Trophoblast cell (in vitro differentiated cells and primary cell): ENCODE data around the gene ZFP69B.

ENCODE experiments used
- DNase-seq, 2 donors: peaks; one replicate each; pipeline ENCODE4 v3.0.0-alpha.2; 2016
- H2AFZ ChIP-seq: 2 replicates; pipeline ENCODE4 v1.6.1; 2013; ENCODE audit warnings: low read length, moderate library complexity, mild to moderate bottlenecking; ENCODE audit not compliant: insufficient read depth, poor library complexity
- H2AK5ac ChIP-seq: 2 replicates; pipeline ENCODE4 v1.6.1; 2013; ENCODE audit warnings: mild to moderate bottlenecking, low read length
- H2BK120ac ChIP-seq: 2 replicates; pipeline ENCODE4 v1.6.1; 2013; ENCODE audit warnings: low read length, mild to moderate bottlenecking, moderate library complexity; ENCODE audit not compliant: insufficient read depth, poor library complexity
- H2BK12ac ChIP-seq: 2 replicates; pipeline ENCODE4 v1.6.1; 2013; ENCODE audit warnings: mild to moderate bottlenecking, low read length, moderate library complexity
- H2BK5ac ChIP-seq: 2 replicates; pipeline ENCODE4 v1.6.1; 2013; ENCODE audit warnings: low read length, low read depth, moderate library complexity, mild to moderate bottlenecking; ENCODE audit not compliant: poor library complexity
- H3K14ac ChIP-seq: 2 replicates; pipeline ENCODE4 v1.6.1; 2013; ENCODE audit warnings: mild to moderate bottlenecking, low read length
- H3K18ac ChIP-seq: 2 replicates; pipeline ENCODE4 v1.6.1; 2013; ENCODE audit warnings: mild to moderate bottlenecking, low read length
- H3K23ac ChIP-seq: 2 replicates; pipeline ENCODE4 v1.6.1; 2013; ENCODE audit warnings: low read length
- H3K27ac ChIP-seq: 2 replicates; pipeline ENCODE4 v1.5.1; 2013; ENCODE audit warnings: low read depth, mild to moderate bottlenecking, inconsistent platforms, low read length, moderate library complexity
- H3K27me3 ChIP-seq: 2 replicates; pipeline ENCODE4 v1.6.1; 2013; ENCODE audit warnings: inconsistent platforms, mild to moderate bottlenecking, low read length, moderate library complexity; ENCODE audit not compliant: insufficient read depth
- H3K36me3 ChIP-seq, 2 experiments: 1 replicate in 1 of 2; 2 replicates in 1 of 2; pipeline ENCODE4 v1.6.1; 2013; ENCODE audit warnings: low read length in 2 of 2, mild to moderate bottlenecking in 2 of 2, moderate library complexity in 1 of 2; ENCODE audit not compliant: insufficient read depth in 2 of 2, control insufficient read depth in 1 of 2
- H3K4ac ChIP-seq: 2 replicates; pipeline ENCODE4 v1.6.1; 2013; ENCODE audit warnings: low read depth, mild to moderate bottlenecking, low read length, moderate library complexity
- H3K4me1 ChIP-seq, 2 experiments: 1 replicate in 1 of 2; 2 replicates in 1 of 2; pipeline ENCODE4 v1.6.1; 2013; ENCODE audit warnings: low read length in 2 of 2, mild to moderate bottlenecking in 2 of 2, moderate library complexity in 1 of 2; ENCODE audit not compliant: insufficient read depth in 2 of 2, control insufficient read depth in 1 of 2
- H3K4me2 ChIP-seq: 2 replicates; pipeline ENCODE4 v1.6.1; 2013; ENCODE audit warnings: inconsistent platforms, mild to moderate bottlenecking, low read length, moderate library complexity
- H3K4me3 ChIP-seq: 2 replicates; pipeline ENCODE4 v1.5.1; 2013; ENCODE audit warnings: mild to moderate bottlenecking, low read depth, low read length, inconsistent platforms
- H3K79me1 ChIP-seq: one replicate; pipeline ENCODE4 v1.6.1; 2013; ENCODE audit warnings: low read length
- H3K79me2 ChIP-seq: 2 replicates; pipeline ENCODE4 v1.6.1; 2013; ENCODE audit warnings: low read length, mild to moderate bottlenecking; ENCODE audit not compliant: control insufficient read depth, insufficient read depth, poor library complexity
- H3K9ac ChIP-seq: 2 replicates; pipeline ENCODE4 v1.6.1; 2013; ENCODE audit warnings: mild to moderate bottlenecking, low read length
- H3K9me3 ChIP-seq: 2 replicates; pipeline ENCODE4 v1.6.1; 2013; ENCODE audit warnings: low read depth, mild to moderate bottlenecking, control low read depth, inconsistent platforms, low read length; ENCODE audit not compliant: insufficient read depth
- H4K12ac ChIP-seq: 2 replicates; pipeline ENCODE4 v1.6.1; 2013; ENCODE audit warnings: low read depth, mild to moderate bottlenecking, low read length, moderate library complexity
- H4K8ac ChIP-seq: 2 replicates; pipeline ENCODE4 v1.6.1; 2013; ENCODE audit warnings: low read depth, mild to moderate bottlenecking, low read length, moderate library complexity
- H4K91ac ChIP-seq: one replicate; pipeline ENCODE4 v1.6.1; 2013; ENCODE audit warnings: low read depth, mild to moderate bottlenecking, low read length, moderate library complexity
- WGBS: extraction: QIAGEN DNeasy Blood & Tissue Kit; methylation state at CpG from one replicate; pipeline ENCODE4 v1.1.7; 2013; ENCODE audit warnings: missing lambda C conversion rate; ENCODE audit not compliant: insufficient read length, insufficient coverage; ENCODE audit errors: extremely low coverage; 5-methylcytosine and 5-hydroxymethylcytosine counted together

ZFP69B gene

GRCh38 chr1:40438391-40439015, 11.8 kb upstream of the ZFP69B start:
- H3K4me2 ChIP-seq: no peak overlapping the region
- H2AK5ac ChIP-seq: no peak overlapping the region
- no CpG with 5 or more reads among the region's 3 CpGs for WGBS
- H3K27me3 ChIP-seq: no peaks in the 10 kb centered on the region
- H3K79me2 ChIP-seq: no peaks in the 10 kb centered on the region
- H3K23ac ChIP-seq: no peak overlapping the region
- H3K9me3 ChIP-seq: no peaks in the 10 kb centered on the region
- H4K8ac ChIP-seq: no peak overlapping the region
- no peaks in the 10 kb centered on the region for H3K79me1 ChIP-seq
- H2AFZ ChIP-seq: no peak overlapping the region
- no peak overlapping the region for H3K18ac ChIP-seq
- H3K4ac ChIP-seq: no peak overlapping the region
- peak; percentile 16 to 62 for DNase-seq
- H4K91ac ChIP-seq: no peak overlapping the region
- no peak overlapping the region for H3K9ac ChIP-seq
- no peak overlapping the region for H3K4me3 ChIP-seq
- H4K12ac ChIP-seq: no peak overlapping the region
- no peak overlapping the region for H2BK5ac ChIP-seq
- no peaks in the 10 kb centered on the region for H3K4me1 ChIP-seq
- no peak overlapping the region for H3K14ac ChIP-seq
- no peak overlapping the region for H2BK120ac ChIP-seq
- no peak overlapping the region for H2BK12ac ChIP-seq
- H3K27ac ChIP-seq: no peak overlapping the region
- H3K36me3 ChIP-seq: no peaks in the 10 kb centered on the region

DNA sequence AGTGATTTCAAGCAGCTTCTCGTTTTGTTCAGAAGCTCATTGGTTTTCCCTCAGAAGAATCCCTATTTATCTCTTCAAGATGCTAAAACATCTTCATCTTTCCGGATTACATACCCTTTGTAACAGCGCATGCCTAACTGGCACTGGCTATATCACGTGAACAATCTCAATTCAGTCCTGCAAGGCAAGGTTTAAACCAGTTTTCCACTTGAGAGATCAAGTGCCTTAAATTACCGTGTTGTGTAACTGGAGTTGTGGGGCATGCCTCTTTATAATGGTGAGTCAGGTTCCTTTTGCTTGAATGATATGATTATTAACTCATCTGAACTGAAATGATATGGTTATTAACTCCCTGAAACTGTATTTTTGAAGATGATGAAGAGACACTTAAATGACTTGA, 11.0 kb upstream of the ZFP69B start:
- no peaks in the 10 kb centered on the region for H3K27me3 ChIP-seq

DNA sequence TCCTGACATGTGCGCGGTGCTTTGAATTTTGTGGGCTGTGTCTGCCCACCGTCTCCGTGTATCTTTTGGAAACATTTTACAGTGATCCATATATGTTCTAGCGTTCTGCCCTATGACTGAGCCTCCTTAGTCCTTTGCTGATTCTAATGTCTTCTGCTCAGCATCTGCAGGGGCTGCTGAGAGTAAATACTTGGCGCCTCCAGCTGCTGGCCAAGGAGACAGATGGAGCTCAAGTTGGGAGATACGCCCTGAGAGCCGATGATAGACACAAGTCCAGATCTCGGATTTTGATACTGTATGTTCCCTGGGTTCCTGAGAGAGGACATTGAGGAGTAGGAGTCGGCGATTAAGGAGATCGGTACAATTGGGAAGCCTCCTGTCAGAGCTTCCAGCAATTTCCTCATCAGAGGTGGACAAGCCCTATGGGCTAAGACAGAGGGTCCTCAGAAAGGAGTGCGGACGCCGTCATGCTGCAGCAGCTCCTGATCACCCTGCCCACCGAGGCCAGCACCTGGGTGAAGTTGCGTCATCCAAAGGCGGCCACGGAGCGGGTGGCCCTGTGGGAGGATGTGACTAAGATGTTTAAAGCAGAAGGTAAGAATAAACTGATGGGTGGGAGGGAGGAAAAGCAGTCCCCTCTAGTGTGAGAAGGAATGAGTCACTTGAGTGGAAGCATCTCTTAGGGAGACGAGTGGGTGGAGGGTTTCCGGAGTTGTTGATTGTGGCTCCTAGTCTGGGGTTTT, 390 bp downstream of the ZFP69B start:
- peaks cover 7 to 8% of the 10 kb centered on the region in 2 experiments for H3K4me1 ChIP-seq
- no peak overlapping the region for H2BK5ac ChIP-seq
- no peak overlapping the region for H4K12ac ChIP-seq
- H2BK120ac ChIP-seq: no peak overlapping the region
- H3K4me2 ChIP-seq: peak overlapping the region; percentile 55
- H4K8ac ChIP-seq: peak overlapping the region; percentile 83
- H3K79me1 ChIP-seq: peaks cover 5% of the 10 kb centered on the region
- DNase-seq: peak in 1 of 2 donors; percentile 22
- peak overlapping the region; percentile 16 for H3K9ac ChIP-seq
- H2AK5ac ChIP-seq: no peak overlapping the region
- no peak overlapping the region for H2BK12ac ChIP-seq
- H3K4ac ChIP-seq: no peak overlapping the region
- H3K23ac ChIP-seq: no peak overlapping the region
- peaks cover 2% of the 10 kb centered on the region for H3K79me2 ChIP-seq
- H3K18ac ChIP-seq: no peak overlapping the region
- peaks cover 1% of the 10 kb centered on the region for H3K9me3 ChIP-seq
- H3K36me3 ChIP-seq: peaks cover 1 to 2% of the 10 kb centered on the region in 2 experiments
- H3K4me3 ChIP-seq: peak overlapping the region; percentile 77
- no peak overlapping the region for H3K14ac ChIP-seq
- no peak overlapping the region for H4K91ac ChIP-seq
- no CpG with 5 or more reads among the region's 22 CpGs for WGBS
- H2AFZ ChIP-seq: peak overlapping the region; percentile 93
- no peak overlapping the region for H3K27ac ChIP-seq
- H3K27me3 ChIP-seq: no peaks in the 10 kb centered on the region

More for the DNA sequence above, 11.0 kb upstream of the ZFP69B start:
- Histone ChIP-seq H3K18ac (no peak overlapping the region), H2BK12ac (no peak overlapping the region), H2AFZ (no peak overlapping the region), H3K9me3 (no peaks in the 10 kb centered on the region), H3K79me2 (no peaks in the 10 kb centered on the region), H4K8ac (no peak overlapping the region), H3K9ac (no peak overlapping the region), H3K27ac (no peak overlapping the region), H2BK5ac (no peak overlapping the region), H2BK120ac (no peak overlapping the region), H3K23ac (no peak overlapping the region), H4K91ac (no peak overlapping the region), H3K4me2 (no peak overlapping the region), H3K14ac (no peak overlapping the region), H3K4me3 (no peak overlapping the region), H3K4me1 (no peaks in the 10 kb centered on the region), H2AK5ac (no peak overlapping the region), H4K12ac (no peak overlapping the region), H3K4ac (no peak overlapping the region), H3K79me1 (no peaks in the 10 kb centered on the region), H3K36me3 (no peaks in the 10 kb centered on the region)
- no CpG with 5 or more reads among the region's 5 CpGs for WGBS
- DNase-seq: no peak

DNA sequence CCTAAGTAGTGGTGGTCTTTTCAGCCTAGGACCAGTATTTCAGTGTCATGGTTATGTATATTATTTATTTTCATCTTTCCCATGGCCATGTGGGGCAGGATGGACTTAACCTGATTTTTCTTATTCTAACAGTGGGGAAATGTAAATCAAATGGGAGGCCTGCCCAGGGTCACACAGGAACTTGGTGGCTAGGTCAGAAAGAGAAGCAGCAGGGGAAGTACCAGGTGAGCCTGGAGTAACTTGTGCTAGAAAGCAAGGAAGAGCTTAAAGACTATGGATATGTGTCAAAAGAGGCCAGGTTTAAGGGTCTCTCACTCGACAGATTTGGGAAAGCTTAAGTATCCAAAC, 936 bp downstream of the ZFP69B start:
- Histone ChIP-seq H4K91ac (no peak overlapping the region), H3K27ac (no peak overlapping the region), H2BK120ac (no peak overlapping the region), H2AK5ac (no peak overlapping the region), H3K14ac (no peak overlapping the region), H3K23ac (no peak overlapping the region), H3K9me3 (peaks cover 1% of the 10 kb centered on the region), H3K4me1 (peaks cover 7 to 8% of the 10 kb centered on the region in 2 experiments), H4K8ac (no peak overlapping the region), H3K27me3 (no peaks in the 10 kb centered on the region), H3K4ac (no peak overlapping the region), H3K36me3 (peaks cover 1 to 2% of the 10 kb centered on the region in 2 experiments), H4K12ac (no peak overlapping the region), H3K79me1 (peaks cover 5% of the 10 kb centered on the region), H3K4me3 (no peak overlapping the region), H2AFZ (no peak overlapping the region), H2BK5ac (no peak overlapping the region), H3K9ac (no peak overlapping the region), H3K18ac (no peak overlapping the region), H3K79me2 (peaks cover 2% of the 10 kb centered on the region), H2BK12ac (no peak overlapping the region), H3K4me2 (no peak overlapping the region)
- WGBS: no CpG with 5 or more reads among the region's 1 CpG
- DNase-seq: no peak
